GM18520 (cell line): ENCODE data around the gene TSPEAR.

ENCODE experiments used
- ATAC-seq: cut with Tn5 transposase; IDR thresholded peaks from one replicate; pipeline ENCODE4 v1.9.1; 2021; ENCODE audit not compliant: unreplicated experiment

TSPEAR gene

DNA sequence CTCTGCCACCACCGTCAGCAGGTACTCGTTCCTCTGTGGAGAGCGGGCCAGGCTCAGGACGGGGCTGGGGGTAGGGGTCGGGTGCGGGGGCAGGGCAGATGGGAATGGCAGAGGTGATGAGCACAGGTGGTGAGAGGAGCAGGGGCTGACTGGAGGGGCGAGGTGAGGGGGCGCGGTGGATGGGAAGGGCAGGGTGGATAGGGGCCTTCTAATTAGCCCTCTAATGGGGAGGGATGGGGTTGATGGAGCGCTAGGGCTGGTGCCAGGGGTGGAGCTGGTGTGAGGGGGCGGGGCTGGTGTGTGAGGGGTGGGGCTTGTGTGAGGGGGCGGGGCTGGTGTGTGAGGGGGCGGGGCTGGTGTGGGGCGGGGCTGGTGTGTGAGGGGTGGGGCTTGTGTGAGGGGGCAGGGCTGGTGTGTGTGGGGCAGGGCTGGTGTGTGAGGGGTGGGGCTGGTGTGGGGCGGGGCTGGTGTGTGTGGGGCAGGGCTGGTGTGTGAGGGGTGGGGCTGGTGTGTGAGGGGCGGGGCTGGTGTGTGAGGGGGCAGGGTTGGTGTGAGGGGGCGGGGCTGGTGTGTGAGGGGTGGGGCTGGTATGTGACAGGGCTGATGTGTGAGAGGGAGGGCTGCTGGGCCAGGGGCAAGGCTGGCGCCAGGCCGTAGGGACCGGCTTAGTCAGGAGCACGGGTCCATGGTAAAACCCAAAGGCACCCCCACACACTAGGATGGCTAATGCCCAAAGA lies 177.3 kb downstream of the TSPEAR start:
- no peak for ATAC-seq

DNA sequence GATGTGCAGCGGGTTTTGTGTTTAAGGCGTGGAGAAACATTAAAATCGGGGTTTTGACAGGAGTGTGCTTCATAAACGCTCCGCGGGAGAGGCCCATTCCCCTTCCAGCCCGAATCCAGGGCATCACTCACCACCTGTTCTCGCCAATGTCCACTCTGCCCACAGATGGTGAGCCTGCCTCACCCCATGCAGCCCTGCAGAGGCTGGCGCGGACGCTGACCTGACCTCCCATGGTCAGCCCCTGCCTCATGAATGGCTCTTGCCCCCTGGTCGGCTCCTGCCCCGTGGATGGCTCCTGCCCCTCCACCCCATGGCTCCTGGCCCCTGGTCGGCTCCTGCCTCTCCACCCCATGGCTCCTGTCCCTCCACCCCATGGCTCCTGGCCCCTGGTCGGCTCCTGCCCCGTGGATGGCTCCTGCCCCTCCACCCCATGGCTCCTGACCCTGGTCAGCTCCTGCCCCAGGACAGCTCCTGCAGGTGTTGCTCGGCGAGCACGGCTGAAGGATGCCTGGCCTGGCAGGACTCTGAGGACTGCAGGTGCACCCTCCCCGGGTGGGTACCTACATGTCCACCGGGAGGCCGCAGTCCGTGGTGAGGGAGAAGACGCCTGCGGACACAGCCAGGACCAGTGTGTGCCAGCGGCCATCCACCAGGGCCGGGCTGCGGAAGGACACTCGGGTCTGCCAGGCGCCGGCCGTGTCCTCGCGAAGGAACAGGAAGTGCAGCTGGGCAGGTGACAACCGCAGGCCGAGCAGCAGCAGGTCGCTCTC lies 178.1 kb downstream of the TSPEAR start:
- no peak for ATAC-seq

GRCh38 chr21:44532712-44533111 lies 178.7 kb downstream of the TSPEAR start:
- ATAC-seq: no peak

DNA sequence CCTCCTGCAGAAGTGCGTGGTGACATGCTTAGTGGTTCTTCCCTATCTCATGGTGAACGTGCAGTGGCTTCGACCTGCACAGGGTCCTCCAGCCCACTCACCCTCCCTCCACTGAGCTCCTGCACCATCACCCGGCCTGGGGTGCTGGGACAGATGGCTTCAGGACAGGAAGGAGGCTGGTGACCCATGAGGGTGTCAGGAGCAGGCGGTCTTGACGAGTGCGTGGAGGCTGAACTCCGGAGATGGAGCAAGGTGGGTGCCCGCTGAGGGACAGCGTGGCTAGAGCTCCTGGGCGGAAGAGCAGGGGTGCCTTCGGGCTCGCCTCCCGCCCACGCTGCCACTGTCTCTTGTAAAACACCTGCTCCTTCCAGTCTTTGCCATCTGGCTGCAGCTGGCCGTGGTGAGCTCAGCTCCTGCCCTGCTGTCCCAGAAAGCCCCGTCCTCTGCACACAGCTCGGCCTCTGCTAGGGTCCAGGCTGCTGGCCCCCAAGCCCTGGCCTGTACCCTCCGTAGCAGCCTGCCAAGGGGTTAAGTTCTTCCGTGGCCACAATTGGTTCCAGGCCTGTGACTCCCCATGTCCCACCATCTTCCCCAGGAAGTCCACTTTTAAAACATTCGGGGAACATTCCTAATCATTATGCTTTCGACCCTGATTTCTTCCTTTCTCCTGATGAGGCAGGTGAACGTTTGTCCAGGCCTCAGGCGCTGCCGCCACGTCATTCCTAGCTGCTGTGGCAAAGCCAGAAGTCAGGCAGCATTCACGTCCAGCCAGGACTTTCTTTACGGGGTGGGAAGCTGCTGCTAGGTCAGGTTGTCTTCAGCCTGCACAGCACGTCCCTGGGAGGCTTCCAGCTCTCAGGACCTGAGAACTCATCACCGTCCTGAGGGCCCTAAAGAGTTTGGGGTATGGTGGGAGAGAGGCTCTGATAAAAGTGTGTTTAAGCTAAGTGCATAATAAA lies 179.5 kb downstream of the TSPEAR start:
- no peak for ATAC-seq

- ATAC-seq: no peak
Observed at GRCh38 chr21:44530903-44531605, 180.3 kb downstream of the TSPEAR start.

DNA sequence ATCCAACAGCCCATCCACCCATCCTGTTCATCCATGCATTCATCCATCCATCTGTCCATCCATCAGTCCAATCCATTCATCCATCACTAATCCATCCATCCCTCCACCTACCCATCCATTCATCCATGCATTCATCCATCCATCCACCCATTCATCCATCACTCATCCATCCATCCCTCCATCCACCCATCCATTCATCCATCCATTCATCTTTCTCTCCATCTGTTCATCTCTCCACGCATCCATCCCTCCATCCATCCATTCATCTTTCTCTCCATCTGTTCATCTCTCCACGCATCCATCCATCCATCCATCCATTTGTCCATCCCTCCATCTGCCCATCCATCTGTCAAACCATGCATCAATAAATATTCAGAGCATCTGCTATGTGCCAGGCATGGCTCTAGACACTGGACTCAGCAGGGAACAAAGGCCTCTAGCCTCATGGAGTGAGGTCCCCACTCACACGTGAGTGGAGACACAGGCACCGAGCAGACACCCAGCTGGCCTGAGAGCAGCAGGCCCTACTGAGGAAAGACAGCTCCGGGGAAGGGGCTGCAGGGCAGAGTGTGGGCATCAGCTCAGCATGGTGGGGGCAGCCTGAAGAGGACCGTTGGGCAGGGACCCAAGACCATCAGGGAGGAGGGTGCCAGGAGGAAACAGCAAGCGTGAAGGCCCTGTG lies 181.0 kb downstream of the TSPEAR start:
- ATAC-seq: no peak

DNA sequence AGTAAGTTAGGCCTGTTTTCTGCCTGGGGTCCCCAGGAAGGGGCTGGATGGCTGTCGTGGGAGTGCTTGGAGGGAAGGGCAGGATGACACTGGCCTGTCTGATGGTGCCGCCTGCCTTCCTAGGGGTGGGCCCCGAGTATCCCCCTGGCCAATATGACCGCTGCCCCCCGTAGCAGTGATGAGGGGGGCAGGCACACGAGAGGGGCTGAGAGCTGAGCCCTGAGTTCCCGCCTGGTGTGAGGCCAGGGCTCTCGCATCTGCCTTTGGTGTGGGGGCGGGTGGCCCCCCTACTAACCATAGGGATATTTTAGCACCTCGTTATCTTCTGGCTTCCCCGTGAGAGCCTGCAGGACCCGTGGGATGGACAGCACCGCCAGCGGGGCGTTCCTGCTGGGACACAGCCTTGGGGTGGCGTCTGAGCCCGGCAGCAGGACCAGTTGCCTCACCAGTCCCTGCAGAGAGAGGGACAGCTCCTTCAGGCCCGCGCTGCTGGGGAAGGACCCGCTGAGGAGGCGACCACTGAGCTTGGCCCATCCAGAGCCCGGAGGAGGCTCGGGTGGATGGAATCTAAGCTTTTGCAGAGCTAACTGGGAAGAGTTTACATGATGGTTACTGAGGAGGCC lies 181.8 kb downstream of the TSPEAR start:
- ATAC-seq: no peak

- ATAC-seq: no peak
Observed at GRCh38 chr21:44529011-44529421, 182.4 kb downstream of the TSPEAR start.

GRCh38 chr21:44528634-44528995 lies 182.8 kb downstream of the TSPEAR start:
- no peak for ATAC-seq

DNA sequence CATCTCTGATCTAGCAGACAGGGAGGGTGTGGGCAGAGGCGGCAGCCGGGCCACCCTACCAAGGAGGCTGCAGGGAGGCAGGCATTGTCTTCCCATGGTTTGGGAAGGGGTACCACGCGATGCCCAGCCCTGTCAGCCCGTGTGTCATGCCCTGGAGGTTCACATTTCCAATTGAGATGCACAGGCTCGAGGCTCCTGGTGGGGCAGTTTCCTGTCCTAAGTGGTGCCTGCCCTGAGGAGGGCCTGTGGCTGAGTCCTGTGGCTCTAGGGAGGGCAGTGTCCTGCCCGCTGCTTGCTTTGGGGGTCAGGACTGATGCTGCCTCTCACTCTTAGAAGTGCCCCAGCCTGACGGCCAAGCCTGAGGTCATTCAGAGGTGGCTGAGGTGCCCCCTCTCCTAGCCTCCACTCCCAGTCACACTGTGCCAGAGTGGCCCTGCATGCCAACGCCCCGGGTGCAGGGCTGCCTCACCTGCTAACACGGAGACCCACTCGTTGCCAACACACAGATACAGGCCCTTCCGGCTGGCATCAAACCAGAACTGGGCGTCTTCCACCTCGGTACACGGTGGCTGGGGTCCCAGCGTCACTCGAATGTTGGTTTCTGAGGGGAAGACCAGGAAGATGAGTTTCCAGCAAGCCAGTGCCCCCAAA lies 183.3 kb downstream of the TSPEAR start:
- ATAC-seq: no peak

GRCh38 chr21:44527156-44527982 lies 184.0 kb downstream of the TSPEAR start:
- ATAC-seq: no peak

DNA sequence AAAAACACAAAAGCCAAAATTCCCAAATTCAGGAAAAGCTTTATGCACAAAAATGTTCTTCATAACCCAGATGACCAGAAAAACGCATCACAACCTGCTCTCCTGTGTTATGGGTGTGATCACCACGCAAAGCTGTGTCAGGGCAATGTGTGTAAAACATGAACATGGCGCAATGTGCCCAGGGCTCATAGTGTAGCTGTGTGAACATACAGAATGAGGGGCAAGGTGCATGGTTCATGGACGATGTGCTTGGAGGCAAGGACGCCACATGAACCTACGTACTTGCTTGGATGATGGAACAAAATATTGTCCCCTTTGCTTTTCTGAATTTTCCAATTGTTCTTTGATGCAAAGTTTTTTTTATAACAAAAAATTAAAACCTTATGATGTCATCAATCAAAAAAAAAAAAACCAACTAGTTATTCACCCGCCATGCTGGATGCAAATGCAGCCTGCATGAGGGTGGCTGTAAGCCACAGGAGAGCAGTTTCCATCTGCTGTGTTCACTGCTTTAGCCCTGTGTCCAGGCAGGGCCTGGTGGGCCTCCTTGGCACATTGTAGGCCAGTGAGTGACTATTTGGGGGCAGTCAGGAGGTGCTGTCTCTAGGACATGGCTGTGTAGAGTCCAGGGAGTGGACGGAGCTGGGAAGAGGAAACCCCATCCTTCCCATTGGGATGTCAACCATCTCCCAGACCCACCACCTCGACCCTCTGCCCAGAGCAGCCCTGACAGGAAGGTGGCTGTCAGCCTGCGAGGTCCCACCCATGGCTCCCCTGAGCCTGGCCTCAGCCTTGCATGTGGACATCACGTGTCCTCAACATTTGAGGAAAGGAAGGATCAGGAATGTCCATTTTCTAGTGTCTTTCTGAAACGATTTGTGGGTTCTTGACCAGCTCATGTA lies 185.0 kb downstream of the TSPEAR start:
- ATAC-seq: no peak

DNA sequence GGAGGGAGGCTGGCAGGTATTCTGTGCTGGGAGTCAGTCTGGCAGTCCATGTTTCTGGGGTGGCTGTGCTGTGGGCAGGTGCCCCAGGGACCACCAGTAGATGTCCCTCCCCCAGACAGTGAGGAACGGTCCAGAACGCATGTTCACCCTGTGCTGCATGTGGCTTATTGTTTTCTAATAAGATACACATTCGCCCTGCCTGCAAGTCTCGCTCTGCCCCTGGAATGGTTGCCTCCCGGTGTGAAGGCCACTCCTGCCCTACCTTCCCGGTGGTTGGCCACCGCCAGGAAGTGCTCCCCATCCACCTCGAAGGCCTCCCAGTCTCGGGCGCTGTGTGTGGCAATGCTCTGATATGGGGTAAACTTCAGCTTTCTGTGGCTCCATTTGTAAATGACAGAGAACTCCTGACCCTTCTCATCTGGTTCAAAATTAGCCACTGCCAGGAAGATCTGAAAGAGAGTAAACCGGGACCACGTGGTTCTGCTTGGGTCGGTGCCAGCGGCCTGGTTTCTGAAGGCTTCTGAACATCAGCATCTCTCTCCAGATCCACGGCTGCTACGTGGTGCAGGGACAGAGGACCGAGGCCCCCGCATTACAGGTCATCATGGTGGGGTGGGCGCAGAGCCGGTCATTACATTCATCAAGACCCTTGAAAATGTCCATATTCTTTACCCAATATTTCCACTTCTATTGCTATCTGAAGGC lies 185.8 kb downstream of the TSPEAR start:
- ATAC-seq: no peak

DNA sequence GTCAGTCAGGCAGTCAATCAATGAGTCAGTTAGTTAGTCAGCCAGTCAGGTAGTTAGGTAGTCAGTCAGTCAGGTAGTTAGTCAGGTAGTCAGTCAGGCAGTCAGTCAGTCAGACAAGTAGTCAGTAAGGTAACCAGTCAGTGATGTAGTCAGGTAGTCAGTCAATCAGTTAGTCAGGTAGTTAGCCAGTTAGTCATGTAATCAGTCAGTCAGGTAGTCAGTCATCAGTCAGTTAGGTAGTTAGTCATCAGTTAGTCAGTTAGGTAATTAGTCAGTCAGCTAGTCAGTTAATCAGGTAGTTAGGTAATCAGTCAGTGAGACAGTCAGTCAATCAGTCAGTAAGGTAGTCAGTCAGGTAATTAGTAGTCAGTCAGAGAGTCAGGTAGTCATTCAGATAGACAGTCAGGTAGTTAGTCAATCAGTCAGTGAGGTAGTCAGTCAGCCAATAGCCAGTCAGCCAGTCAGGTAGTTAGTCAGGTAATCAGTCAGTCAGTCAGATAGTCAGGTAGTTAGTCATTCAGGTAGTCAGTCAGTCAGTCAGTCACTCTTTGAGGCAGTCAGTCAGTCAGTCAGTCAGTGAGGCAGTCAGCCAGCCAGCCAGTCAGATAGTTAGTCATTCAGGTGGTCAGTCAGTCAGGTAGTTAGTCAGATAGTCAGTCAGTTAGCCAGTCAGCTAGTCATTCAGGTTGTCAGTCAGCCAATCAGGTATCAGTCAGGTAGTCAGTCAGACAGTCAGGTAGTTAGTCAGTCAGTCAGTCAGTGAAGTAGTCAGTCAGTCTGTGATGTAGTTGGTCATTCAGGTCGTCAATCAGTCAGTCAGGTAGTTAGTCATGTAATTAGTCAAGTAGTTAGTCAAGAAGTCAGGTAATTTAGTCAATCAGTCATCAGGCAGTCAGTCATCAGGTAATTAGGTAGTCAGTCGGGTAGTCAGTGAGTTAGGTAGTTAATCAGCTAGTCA lies 186.7 kb downstream of the TSPEAR start:
- ATAC-seq: no peak

DNA sequence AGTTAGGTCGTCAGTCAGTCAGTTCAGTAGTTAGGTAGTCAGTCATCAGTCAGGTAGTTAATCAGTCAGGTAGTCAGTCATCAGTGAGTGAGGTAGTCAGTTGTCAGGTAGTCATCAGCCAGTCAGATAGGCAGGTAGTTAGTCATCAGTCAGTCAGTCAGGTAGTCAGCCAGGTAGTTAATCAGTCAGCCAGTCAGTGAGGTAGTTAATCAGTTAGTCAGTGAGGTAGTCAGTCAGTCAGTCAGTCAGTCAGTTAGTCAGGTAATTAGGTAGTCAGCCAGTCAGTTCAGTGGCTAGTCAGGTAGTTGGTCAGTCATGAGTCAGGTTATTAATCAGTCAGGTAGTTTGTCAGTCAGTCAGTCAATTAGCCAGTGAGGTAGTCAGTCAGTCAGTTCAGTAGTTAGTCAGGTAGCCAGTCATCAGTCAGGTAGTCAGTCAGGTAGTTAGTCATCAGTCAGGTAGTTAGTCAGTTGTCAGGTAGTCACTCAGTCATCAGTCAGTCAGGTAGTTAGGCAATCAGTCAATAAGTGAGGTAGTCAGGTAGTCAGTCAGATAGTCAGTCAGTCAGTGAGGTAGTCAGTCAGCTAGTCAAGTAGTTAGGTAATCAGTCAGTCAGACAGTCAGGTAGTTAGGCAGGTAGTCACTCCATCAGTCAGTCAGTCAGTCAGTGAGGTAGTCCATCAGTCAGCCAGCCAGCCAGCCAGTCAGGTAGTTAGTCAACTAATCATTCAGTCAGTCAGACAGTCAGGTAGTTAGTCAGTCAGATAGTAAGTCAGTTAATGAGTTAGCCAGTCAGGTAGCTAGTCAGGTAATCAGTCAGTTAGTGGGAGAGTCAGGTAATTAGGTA lies 187.6 kb downstream of the TSPEAR start:
- ATAC-seq: no peak
